ENCODE results near the gene TMOD3.

DNA sequence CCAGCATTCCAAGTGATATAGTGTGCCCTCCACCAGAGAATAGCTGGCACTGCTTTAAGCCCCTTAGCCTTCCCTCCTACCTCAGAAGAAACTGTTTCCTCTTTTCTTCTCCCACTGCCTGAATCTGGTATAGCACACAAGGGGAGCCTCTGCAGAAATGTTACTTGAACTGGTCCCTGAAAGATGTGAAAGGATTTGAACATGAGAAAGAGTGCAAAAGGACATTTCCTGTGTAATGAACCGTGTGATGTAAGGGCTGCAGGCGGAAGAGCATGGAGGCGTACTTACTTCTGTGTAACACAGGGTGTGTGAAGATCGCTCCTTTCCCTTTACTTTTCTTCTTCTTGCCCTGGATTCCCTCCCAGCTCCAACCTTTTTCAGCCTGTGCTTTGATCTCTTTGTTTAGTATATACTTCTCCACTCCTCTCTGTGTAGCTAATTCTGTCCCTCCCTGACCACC is 8.4 kb downstream of the TMOD3 start:
- TF ChIP-seq CTCF (IDR thresholded peaks at IDR 0.05; ENCODE audit: poor library complexity) (no peak), EZH2 (IDR thresholded peaks at IDR 0.05; ENCODE audit: borderline replicate concordance) (no peak), EZH2phosphoT487 (IDR thresholded peaks at IDR 0.05; ENCODE audit: low read depth, severe bottlenecking, unreplicated experiment) (no peak)
